Measurements from ENCODE around the gene SLC30A3.
"Not testable (repeated sequence)": the region's sequence is repeated elsewhere in the genome, so short reads cannot be mapped to it uniquely, and the experiment has no call there.

SLC30A3 gene

DNA sequence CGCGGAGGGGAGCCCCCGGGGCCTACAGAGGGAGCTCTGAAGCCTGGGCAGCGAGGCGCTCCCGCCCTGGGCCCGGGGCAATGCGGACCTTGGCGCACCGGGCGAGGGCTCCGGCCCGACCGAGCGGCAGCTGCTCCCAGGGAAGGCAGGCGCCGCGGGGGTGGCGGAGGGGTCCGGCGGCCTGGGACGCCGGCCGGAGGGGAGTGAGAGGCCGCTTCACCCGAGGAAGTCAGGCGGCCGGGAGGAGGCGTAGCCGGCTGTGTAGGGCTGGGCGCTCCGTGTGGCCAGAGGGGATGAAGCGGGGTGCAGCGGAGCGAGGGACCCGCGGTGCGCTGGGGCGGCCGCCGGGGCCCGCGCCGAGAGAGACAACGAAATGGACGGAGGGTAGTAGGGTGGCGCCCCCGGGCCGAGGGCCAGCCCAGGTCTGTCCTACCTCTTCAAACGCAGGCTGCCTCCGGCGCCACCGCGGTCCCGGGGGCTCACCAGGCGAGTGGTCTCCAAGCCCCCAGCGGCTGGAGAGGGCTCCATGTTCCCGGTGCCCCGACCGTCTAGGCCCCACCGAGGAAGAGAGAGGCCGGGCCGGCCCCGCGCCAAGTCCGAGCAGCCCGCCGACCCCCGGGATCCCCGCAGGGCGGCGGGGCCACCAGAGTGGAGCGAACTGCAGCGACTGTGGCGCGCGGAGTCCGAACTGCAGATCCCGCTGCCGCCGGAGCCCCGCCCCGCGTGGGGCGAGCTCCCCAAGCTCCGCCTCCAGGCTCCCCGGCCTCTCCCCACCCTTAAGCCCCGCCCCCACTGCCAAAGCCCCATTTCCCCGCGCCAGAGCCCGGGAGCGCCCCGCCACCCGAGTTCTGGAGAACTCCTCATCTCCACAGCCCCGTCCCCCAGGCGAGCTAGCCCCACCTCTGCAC is at the start of gene SLC30A3:
Gene SLC30A3 (minus strand): TSS at position 669 of the 908 bp plus-strand sequence. CDS start 141 bp downstream, at position 528.
- peak; percentile 70 for DNase-seq

- no peak for DNase-seq
Observed at GRCh38 chr2:27312152-27312551, 49.3 kb upstream of the SLC30A3 start.

- DNase-seq = no peak
Observed at GRCh38 chr2:27309651-27310050, 46.8 kb upstream of the SLC30A3 start.

- DNase-seq = no peak
Observed at GRCh38 chr2:27308359-27308881, 45.6 kb upstream of the SLC30A3 start, which contains the start of gene UCN. TSS of gene UCN (minus strand) at chr2:27308445. CDS start at chr2:27307895, 550 bp downstream.

DNA sequence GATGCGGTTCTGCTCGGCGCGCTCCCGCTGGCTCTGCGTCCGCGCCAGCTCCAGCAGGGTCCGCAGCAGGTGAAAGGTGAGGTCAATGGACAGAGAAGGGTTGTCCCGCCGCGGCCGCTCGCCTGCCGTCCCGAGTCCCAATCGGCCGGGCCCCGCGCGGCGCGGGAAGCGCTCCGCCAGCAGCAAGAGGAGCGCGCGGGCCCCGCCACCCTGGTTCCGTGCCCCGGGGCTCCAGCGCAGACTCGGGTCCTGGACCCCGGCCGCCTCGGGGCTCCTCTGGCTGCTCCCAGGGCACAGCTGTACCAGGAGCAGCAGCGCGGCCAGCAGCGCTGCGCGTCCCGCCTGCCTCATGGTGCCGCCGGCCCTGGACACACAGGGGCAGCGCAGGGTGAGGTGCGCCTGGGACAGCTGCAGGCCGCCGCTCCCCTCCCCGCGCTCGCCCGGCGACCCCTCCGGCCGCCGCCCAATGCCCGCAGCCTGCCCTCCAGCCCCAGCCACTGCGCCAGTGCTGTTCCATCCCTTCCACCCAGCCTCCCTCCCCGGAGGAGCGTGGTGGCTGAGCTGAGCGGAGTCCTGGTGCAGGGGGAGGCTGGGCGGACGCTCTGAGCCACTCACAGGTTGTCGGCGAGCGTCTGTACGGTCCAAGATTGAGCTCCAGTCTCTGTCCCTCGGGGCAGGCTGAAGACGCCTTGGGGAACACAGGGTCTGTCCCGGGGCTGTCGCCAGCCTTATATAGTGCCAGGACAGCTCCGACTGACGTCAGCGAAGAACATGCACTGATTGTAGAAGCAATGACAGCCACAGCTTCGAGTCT is 44.9 kb upstream of the SLC30A3 start:
- DNase-seq = no peak

DNA sequence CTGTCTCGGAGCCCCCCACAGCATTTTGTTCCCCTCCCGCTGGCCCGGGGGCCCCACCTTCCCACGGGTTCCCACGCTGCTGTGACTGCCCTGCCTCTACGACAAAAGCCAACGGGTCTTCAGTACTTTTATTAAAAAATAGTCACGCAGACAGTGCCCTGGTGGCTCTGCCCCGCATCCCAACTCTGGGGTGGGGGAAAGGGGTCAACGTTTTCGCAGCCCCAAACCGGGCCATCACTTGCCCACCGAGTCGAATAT is 44.4 kb upstream of the SLC30A3 start:
- DNase-seq = no peak

GRCh38 chr2:27306573-27307286 is 43.9 kb upstream of the SLC30A3 start:
- peak; percentile 36 for DNase-seq

DNA sequence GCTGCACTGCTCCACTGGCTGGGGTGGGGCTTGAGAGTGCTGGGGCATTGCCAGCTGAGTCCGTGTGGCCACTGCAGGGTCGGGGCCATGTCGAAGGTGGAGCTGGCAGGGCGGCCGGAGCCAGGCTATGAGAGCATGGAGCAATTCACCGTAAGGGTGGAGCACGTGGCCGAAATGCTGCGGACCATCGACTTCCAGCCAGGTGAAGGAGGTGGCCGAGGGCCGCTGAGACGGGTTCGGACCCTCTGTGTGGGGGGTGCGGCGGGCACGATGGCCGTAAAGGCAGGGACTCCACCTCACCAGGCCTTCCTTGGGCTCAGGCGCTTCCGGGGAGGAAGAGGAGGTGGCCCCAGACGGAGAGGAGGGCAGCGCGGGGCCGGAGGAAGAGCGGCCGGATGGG is 43.3 kb upstream of the SLC30A3 start:
- no peak for DNase-seq

GRCh38 chr2:27305516-27305915 is 42.7 kb upstream of the SLC30A3 start:
- DNase-seq = no peak

DNA sequence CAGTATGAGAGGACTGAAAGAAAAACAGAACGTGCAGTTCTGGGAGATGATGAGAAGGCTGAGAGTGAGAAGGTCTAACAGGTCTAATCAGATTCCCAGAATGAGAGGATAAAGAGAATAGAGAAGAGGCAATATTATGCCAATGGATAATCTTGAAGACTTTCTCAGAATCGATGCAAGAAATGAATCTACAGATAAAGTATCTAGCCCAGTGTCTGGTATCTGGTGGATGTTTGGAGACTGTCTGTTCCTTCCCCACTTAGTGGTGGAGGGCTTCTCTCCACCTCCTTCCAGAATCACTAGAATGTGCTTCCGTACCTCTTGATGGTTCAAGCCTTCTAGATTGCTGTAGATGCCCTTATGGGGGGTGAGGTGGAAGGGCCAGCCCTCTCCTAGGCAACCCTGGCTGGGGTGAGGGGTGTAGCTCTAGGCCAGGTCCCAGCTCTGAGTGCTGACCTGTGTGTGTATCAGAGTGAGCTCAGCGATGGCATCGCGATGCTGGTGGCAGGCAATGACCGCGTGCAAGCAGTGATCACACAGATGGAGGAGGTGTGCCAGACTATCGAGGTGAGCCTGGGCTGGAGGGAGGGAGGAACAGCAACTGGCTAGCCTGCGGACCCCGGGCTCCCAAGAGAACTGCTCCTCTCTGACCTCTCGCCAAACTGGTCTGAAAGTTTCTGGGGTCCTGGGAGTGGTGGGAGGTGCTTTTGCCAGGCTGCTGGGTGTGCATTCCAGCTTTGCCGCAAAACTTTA is 41.8 kb upstream of the SLC30A3 start:
- no peak for DNase-seq

GRCh38 chr2:27303093-27304025 is 40.5 kb upstream of the SLC30A3 start:
- DNase-seq = peak; percentile 29

DNA sequence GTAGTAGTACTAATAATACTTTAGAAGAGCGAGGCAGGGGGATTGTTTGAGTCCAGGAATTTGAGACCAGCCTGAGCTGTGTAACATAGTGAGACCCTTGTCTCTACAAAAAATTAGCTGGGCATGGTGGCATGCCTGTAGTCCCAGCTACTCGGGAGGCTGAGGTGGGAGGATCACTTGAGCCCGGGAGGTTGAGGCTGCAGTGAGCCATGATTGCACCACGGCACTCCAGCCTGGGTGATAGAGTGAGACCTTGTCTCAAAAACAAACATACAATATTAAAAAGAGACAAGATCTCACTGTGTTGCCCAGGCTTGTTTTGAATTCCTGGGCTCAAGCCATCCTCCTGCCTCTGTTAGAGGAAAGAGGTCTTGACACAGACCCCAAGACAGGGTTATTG is 37.8 kb upstream of the SLC30A3 start:
- DNase-seq = not testable (repeated sequence)

- DNase-seq = no peak
Observed at GRCh38 chr2:27298391-27299080, 35.7 kb upstream of the SLC30A3 start.

- no peak for DNase-seq
Observed at GRCh38 chr2:27297195-27297594, 34.3 kb upstream of the SLC30A3 start.

GRCh38 chr2:27296481-27296880 is 33.6 kb upstream of the SLC30A3 start:
- DNase-seq = no peak

DNA sequence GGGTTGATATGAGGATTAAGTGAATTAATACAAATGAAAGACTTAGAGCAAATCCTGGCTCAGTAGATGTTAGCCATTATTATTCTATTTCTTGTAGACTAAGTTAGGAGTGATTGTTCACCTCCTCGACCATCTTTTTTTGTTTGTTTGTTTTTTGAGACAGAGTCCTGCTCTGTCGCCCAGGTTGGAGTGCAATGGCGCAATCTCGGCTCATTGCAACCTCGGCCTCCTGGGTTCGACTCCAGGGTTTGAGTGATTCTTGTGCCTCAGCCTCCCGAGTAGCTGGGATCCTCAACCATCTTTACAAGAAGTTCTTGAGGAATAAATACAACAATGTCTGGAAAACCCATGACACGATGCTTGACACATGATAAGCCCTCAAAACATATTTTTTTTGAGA is 32.1 kb upstream of the SLC30A3 start:
- no peak for DNase-seq

GRCh38 chr2:27291865-27292264 is 29.0 kb upstream of the SLC30A3 start:
- no peak for DNase-seq

DNA sequence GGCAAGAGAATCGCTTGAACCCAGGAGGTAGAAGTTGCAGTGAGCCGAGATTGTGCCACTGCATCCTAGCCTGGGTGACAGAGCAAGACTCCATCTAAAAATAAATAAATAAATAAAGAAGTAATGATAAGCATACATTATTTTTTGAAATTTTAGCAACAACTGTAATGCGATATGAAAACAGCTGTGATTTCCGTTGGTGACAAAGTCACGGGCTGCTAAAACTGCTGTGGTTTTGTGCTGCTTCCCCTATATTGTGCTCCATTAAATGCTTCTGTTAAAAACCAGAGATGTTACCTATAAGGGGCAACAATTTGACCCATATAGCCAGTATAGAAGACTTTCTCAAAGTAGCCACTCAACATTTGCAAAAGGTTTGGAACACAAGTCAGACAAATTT is 27.7 kb upstream of the SLC30A3 start:
- DNase-seq = no peak

DNA sequence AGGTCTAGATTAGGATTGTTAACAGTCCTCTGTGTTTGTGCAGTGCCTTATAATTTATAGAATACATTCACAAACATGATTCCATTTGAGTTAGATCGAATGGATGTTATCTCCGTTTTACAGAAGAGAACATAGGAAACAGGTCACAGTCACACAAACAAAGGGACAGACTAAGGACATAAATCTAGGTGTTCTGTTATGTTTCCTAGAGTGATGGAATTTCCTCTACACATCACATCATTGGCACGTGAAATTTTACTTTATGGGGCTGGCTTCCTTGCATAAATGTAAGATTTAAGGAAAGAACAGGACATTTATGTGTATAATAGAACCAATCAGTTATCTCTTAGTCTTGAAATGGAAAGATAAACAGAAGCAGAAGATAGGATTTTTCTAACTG is 25.8 kb upstream of the SLC30A3 start:
- DNase-seq = no peak

GRCh38 chr2:27285481-27285880 is 22.6 kb upstream of the SLC30A3 start:
- DNase-seq = no peak

DNA sequence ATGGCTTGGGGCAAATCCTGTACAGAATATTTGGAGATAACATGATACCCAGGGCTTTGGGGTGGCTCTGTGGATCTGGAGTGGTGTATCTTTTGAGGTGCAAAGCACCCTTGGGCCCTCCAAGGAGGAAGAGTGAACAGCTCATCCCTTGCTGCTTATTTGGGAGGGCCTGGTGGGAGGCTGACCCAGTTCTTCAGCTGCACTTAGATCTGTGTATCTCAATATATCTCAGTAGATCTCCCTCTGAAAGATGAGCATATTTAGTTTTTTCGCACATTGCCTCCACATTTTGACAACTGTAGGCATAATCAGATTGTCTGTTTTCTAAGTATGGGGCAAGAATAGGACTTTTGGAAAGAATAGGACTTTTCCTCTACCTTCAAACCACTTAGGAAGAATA is 22.1 kb upstream of the SLC30A3 start:
- no peak for DNase-seq
